HCT116 (cell line): ENCODE results near the gene COTL1. TPM values are rescaled to one million over a fixed set of nuclear protein-coding genes. Genes with fewer than 3 reads are reported as not detected.

Source experiments
- ATAC-seq: fragments of 200-7000 bp; cut with Tn5 transposase; 2 replicates; pipeline ENCODE4 v1.9.1; 2020; ENCODE audit warnings: mild to moderate bottlenecking, moderate library complexity
- BruUV-seq: library from RNA; stranded (reverse); fragments of 400-500 nt; replicated peaks from 2 replicates; lab custom pipeline; 2021; lab: Mats Ljungman, UMichigan
- CTCF ChIA-PET: fragments of 300-600 bp; sonication (Branson Sonifier 250); formaldehyde crosslinking; loops from one replicate; lab custom pipeline; 2021; ENCODE audit warnings: antibody characterized with exemption; lab: Charles Lee
- POLR2A ChIA-PET: fragments of 300-600, 350-600 bp; sonication (Branson Sonifier 250); formaldehyde crosslinking; loops from one replicate; lab custom pipeline; 2021; ENCODE audit warnings: antibody characterized with exemption; lab: Charles Lee
- RAD21 ChIA-PET, 2 experiments: fragments of 300-600 bp; sonication (Branson Sonifier 250); formaldehyde crosslinking; loops; one replicate each; lab custom pipeline; 2023; ENCODE audit warnings: low total read pairs in 2 of 2; ENCODE audit not compliant: uncharacterized antibody in 2 of 2, unreplicated experiment in 2 of 2, low non-redundant PET in 1 of 2; lab: Charles Lee
- DNase-seq: peaks from one replicate; pipeline ENCODE4 v3.0.0-alpha.2; 2010; ENCODE audit warnings: low read depth, low spot score
- H2AFZ ChIP-seq: fragments of 200-600 bp; shearing (Covaris generic), sonication (generic); 2 replicates; pipeline ENCODE4 v1.6.1; 2017; ENCODE audit warnings: low read depth, mixed run types, mixed read lengths, antibody characterized with exemption, low read length; ENCODE audit not compliant: poor library complexity, severe bottlenecking
- H3K27ac ChIP-seq: 2 replicates; pipeline ENCODE4 v1.5.1; 2012; ENCODE audit warnings: low read depth, low read length
- H3K27me3 ChIP-seq: fragments of 200-600 bp; sonication (generic); 2 replicates; pipeline ENCODE4 v1.6.1; 2016; ENCODE audit warnings: mixed run types, low read length, mixed read lengths; ENCODE audit not compliant: insufficient read depth
- H3K36me3 ChIP-seq, 2 experiments: fragments of 200-500 bp in 1 of 2; fragments of 200-600 bp in 1 of 2; sonication (Bioruptor generic) in 1 of 2; sonication (generic) in 1 of 2; 2 replicates each; pipeline versions ENCODE4 v1.5.1 to v1.6.1; 2014 to 2016; ENCODE audit warnings: low read length in 2 of 2, inconsistent platforms in 1 of 2, mixed read lengths in 1 of 2, mixed run types in 1 of 2; ENCODE audit not compliant: insufficient read depth in 2 of 2, control insufficient read depth in 1 of 2
- H3K4me1 ChIP-seq, 2 experiments: fragments of 200-600 bp in 1 of 2; sonication (generic) in 1 of 2; 2 replicates each; pipeline versions ENCODE4 v1.5.1 to v1.6.1; 2012 to 2017; ENCODE audit warnings: low read length in 2 of 2, inconsistent platforms in 1 of 2, mild to moderate bottlenecking in 1 of 2, mixed read lengths in 1 of 2, mixed run types in 1 of 2, moderate library complexity in 1 of 2; ENCODE audit not compliant: insufficient read depth in 2 of 2, control insufficient read depth in 1 of 2
- H3K4me2 ChIP-seq: fragments of 200-600 bp; sonication (generic); 2 replicates; pipeline ENCODE4 v1.6.1; 2017; ENCODE audit warnings: mixed run types, low read length, mixed read lengths
- H3K4me3 ChIP-seq, 2 experiments: fragments of 200-600 bp in 1 of 2; sonication (generic) in 1 of 2; replicated peaks in 1 of 2; 2 replicates each; pipeline ENCODE4 v1.5.1; 2011 to 2016; ENCODE audit warnings: low read length in 2 of 2, control low read depth in 1 of 2, low read depth in 1 of 2, mild to moderate bottlenecking in 1 of 2, mixed read lengths in 1 of 2, mixed run types in 1 of 2
- H3K79me2 ChIP-seq: fragments of 200-600 bp; sonication (generic); 2 replicates; pipeline ENCODE4 v1.6.1; 2017; ENCODE audit warnings: mild to moderate bottlenecking, mixed run types, low read length, moderate library complexity, mixed read lengths; ENCODE audit not compliant: insufficient read depth
- H3K9ac ChIP-seq: fragments of 200-600 bp; sonication (generic); 2 replicates; pipeline ENCODE4 v1.6.1; 2016; ENCODE audit warnings: low read length, mixed read lengths
- H3K9me2 ChIP-seq: fragments of 200-600 bp; sonication (generic), shearing (Covaris generic); 2 replicates; pipeline ENCODE4 v1.6.1; 2017; ENCODE audit warnings: mixed run types, mild to moderate bottlenecking, moderate library complexity; ENCODE audit not compliant: insufficient read depth
- H3K9me3 ChIP-seq, 2 experiments: fragments of 200-500 bp in 1 of 2; fragments of 200-600 bp in 1 of 2; sonication (Bioruptor generic) in 1 of 2; sonication (generic) in 1 of 2; 2 replicates each; pipeline ENCODE4 v1.6.1; 2014 to 2017; ENCODE audit warnings: low read length in 2 of 2, mixed read lengths in 2 of 2, inconsistent platforms in 1 of 2, low read depth in 1 of 2, mild to moderate bottlenecking in 1 of 2, mixed run types in 1 of 2, moderate library complexity in 1 of 2; ENCODE audit not compliant: control insufficient read depth in 1 of 2, insufficient read depth in 1 of 2
- H4K20me1 ChIP-seq: fragments of 200-600 bp; sonication (generic), shearing (Covaris generic); 2 replicates; pipeline ENCODE4 v1.6.1; 2017; ENCODE audit warnings: mixed run types, mild to moderate bottlenecking, moderate library complexity; ENCODE audit not compliant: insufficient read depth
- ATF3 ChIP-seq: IDR thresholded peaks from 2 replicates; pipeline ENCODE4 v1.6.1; 2012
- FOSL1 ChIP-seq: IDR thresholded peaks from 2 replicates; pipeline ENCODE4 v1.6.1; 2012; ENCODE audit warnings: low read depth
- REST ChIP-seq: IDR thresholded peaks from 2 replicates; pipeline ENCODE4 v1.6.1; 2012; ENCODE audit warnings: low read depth
- intact Hi-C: fragments of 100-400 bp; cut with micrococcal nuclease; formaldehyde crosslinking; loops from 2 replicates; pipeline ENCODE4 v1.10.0; 2022
- total RNA-seq: library from RNA; stranded (reverse); gene quantifications from one replicate; pipeline ENCODE4 v1.2.1, GENCODE V29; 2021; ENCODE audit not compliant: unreplicated experiment

COTL1 gene
- total RNA-seq, 1 experiment from 2014 or later = 276 TPM

- no peak for TF ChIP-seq FOSL1
- TF ChIP-seq REST = no peak
- TF ChIP-seq, all 23 proteins: peak for 4
Observed at GRCh38 chr16:84617791-84618580, at the start of gene COTL1 (continued).

- POLR2A ChIA-PET = no interaction called here
- H3K9me2 ChIP-seq = no peaks in the 10 kb centered on the region
- no peaks in the 10 kb centered on the region for H3K27me3 ChIP-seq
- no peaks in the 10 kb centered on the region for H3K79me2 ChIP-seq
- H3K9me3 ChIP-seq = no peaks in the 10 kb centered on the region
- no peak overlapping the region for H2AFZ ChIP-seq
- H3K4me1 ChIP-seq = no peaks in the 10 kb centered on the region
- no TSS peak for BruUV-seq
- TF ChIP-seq REST = no peak
- TF ChIP-seq ATF3 = no peak
- TF ChIP-seq, all 23 proteins: peak for 0
- no peaks in the 10 kb centered on the region for H4K20me1 ChIP-seq
- DNase-seq (no peak), ATAC-seq (no peak)
- H3K4me3 ChIP-seq = no peak overlapping the region
- no peak overlapping the region for H3K4me2 ChIP-seq
- ChIA-PET RAD21 (no interaction called here), CTCF (no interaction called here)
- H3K36me3 ChIP-seq = peaks cover 12 to 24% of the 10 kb centered on the region in 2 experiments
- intact Hi-C loops = no loop called here
- H3K27ac ChIP-seq = no peak overlapping the region
- H3K9ac ChIP-seq = no peak overlapping the region
Observed at GRCh38 chr16:84665843-84666242, 48.0 kb upstream of the COTL1 start.
